Thyroid gland (tissue), 4 donors: ENCODE measurements around the gene SLC6A1.

Experiments
- CTCF ChIP-seq, 6 experiments: fragments of 200-600 bp in 3 of 6; fragments of 450-650 bp in 3 of 6; sonication (generic) in 3 of 6; IDR thresholded peaks; one replicate each; pipeline ENCODE4 v1.5.1; 2016 to 2019; ENCODE audit warnings: antibody characterized with exemption in 6 of 6, mild to moderate bottlenecking in 2 of 6, inconsistent platforms in 1 of 6, moderate library complexity in 1 of 6
- POLR2A ChIP-seq, 2 donors: fragments of 450-650 bp; IDR thresholded peaks; one replicate each; pipeline ENCODE4 v1.6.1; 2017; ENCODE audit warnings: antibody characterized with exemption in 2 of 2, mild to moderate bottlenecking in 2 of 2, moderate library complexity in 1 of 2

DNA sequence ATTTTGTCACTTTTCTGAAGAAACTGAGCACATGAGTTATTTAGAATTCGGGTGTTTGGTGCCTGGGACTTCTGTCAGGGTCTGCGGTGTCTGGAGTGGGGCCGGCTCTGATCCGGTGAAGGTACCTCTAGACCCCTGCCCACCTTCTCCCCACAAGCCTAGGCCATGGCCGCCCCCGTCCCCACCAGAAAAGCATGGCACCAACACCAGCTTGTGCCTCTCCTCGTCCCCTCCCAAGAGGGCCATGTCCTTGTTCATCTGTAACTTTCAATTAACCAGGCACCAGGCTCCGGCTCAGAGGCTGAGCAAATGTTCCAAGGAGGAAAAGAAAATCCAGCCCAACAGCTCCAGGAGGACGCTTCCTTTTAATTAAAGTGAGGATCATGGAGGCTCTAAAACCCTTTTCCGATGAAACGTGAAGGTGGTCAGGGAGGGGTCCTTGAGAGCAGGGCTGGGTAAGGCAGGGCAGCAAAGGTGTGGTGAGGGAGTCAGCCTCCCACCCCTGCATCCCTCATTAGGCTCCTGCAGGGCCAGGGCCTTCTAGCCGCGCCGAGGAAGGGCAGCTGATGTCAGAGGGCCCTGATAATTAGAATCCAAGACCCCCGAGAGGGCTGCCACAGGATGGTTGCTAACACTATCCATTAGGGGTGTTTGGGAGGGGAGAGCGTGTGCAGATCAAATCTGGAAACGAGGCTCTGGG is 62.3 kb downstream of the SLC6A1 start:
- TF ChIP-seq CTCF (IDR thresholded peaks at IDR 0.05): no peak
- no peak for TF ChIP-seq POLR2A (IDR thresholded peaks at IDR 0.05)
